GM18505 (cell line): ENCODE results near the gene PLXDC2.

ENCODE experiments used
- ATAC-seq: cut with Tn5 transposase; IDR thresholded peaks from one replicate; pipeline ENCODE4 v1.9.1; 2021; ENCODE audit not compliant: unreplicated experiment
- POLR2A ChIP-seq: IDR thresholded peaks from 4 replicates; pipeline ENCODE4 v1.6.1; 2011; ENCODE audit warnings: borderline replicate concordance; ENCODE audit not compliant: insufficient read depth, insufficient read length; ENCODE audit errors: extremely low read depth

The PLXDC2 gene

DNA sequence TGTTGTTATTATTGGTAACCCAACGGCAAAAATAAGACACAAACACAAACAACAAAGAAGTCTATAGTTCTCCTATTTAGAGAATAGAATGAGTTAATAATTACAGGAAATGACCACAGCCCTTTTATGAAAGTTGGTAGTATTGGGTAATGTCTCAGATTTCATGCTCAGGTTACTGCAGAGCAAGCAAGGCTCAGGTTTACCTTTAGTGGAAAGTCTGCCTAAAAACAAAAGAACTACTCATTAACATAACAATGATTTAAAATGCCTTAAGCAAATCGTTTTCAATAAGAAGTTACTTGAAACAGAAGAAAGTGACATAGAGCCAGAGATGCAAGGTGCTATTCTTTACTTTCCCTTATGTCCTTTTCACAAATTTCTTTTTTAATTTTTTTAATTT is 441.2 kb downstream of the PLXDC2 start:
- TF ChIP-seq POLR2A: no peak
- no peak for ATAC-seq

DNA sequence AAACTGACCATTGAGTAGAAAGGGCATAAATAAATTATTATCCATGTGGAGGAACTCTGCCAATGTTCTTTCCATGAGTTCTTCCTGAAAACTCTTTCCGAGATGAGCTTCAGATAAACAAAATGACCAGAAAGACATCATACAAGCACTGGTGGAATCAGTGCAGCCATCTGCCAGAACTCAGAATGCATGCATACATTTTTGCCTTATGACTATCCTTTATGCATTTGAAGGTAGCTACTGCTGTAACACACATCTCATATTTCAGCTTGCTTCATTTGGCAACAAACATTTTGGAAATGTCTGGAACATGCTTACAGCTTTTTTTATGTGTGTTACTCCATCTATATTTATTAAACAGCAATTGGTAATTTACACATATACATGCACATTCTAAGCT is 448.9 kb downstream of the PLXDC2 start:
- TF ChIP-seq POLR2A: no peak
- ATAC-seq: no peak

DNA sequence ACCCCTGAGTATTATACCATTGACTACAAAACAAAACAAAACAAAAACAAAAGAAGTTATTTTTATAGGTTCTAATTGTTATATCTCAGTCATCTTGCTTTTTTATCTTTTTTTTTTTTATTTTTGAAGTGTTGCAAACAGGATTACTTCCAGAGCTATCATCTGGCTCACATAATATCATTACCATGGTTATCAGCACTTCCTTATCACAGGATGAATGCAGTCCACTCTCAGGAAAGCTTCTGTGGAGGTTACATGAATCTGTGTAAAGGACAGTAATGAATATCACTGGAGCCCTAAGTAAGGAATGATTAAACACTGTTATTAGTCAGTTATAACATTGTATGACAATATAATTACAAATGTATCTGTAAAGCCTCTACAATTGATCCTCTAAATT is 451.5 kb downstream of the PLXDC2 start:
- no peak for TF ChIP-seq POLR2A
- ATAC-seq: no peak

DNA sequence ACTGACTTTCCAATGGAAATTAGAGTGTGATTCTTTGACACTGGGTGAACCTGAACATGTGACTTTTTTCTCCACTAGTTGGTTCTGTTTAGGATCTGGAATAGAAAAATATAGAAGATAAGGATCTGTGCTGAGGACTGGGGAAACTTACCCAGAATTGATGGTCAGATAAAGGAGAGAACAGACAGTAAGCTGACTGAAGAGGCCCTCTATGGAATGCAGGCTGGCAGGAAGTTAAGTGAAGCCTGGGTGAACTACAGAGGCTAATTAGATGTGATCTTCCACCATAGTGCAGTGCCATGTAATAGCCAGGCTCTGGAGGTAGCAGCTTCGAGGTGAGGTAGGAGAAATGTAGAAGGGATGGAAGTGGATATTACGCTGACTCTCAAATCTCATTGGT is 455.3 kb downstream of the PLXDC2 start:
- no peak for ATAC-seq
- no peak for TF ChIP-seq POLR2A

DNA sequence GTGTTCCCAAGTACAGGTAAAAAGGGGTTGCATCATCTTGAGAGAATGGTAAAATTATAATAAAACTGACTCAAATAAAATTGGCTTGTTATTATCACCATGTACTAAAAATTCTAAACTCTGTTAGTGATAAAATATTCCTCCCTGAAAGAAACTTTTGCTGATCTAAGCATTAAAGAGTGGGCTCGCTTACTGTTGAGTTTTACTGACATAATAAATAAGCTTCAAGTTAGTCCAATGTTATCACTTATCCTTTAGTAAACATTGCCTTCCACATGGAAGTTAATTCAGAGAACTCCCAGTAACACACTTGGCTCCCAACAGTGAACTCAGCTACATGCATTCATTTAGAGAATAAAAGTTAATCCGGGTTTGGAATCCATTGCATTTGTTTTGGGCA is 456.4 kb downstream of the PLXDC2 start:
- no peak for TF ChIP-seq POLR2A
- ATAC-seq: no peak

DNA sequence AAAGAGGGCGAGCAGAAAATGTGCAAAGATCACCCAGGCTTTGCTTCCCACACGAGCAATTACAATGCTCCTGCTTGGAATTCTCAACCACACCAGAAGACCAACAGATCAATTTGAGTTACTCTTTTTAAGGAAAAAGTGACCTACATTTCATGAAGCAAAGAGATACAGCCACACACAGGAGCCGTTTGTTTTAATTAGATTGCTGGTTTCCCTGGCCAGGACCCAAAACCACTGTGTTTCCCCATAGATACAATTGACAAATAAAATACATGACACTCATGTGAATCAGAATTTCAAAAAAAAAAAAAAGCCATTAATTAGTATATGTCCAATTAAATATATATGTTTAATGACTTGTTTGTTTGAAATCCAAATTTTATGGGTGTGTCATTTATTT is 458.3 kb downstream of the PLXDC2 start:
- TF ChIP-seq POLR2A: no peak
- no peak for ATAC-seq

DNA sequence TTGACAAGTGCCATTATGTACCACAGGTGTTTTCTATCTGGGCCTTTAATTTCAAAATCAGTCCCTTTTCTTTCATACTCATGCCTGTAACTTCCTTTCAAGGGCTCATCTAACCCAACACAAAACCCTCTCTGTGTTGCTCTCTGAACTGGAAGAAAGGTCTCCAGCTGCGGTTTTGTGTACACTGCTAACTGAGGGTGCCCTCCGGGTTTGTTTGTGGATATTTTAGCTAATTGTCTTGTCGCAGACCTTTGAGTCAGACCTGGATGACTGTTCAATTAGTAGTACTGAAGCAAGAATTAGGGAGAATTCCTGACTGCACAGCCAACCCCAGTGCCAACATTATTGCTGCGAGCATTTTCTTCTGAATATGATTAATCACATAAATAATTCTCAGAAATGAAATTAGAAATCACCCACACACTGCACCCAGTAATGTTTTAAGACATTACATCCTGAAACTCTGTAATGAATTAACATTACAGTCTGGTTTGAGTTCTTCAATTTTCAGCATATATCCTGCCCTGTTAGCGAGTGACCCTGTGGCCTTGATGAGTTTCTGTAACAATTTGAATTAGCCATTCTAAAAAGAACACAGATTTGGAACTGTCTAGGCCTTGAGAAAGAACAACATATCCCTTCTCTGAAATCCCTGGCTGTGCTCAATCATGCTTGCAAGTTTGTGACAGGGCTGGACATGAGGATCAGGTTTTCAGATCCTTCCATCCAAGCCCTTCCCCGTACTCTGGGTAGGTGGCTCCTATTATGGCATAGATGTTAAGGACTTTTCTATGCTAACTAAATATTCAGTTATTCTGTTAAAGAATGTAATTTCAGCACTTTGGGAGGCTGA is 460.1 kb downstream of the PLXDC2 start:
- TF ChIP-seq POLR2A: no peak
- no peak for ATAC-seq

DNA sequence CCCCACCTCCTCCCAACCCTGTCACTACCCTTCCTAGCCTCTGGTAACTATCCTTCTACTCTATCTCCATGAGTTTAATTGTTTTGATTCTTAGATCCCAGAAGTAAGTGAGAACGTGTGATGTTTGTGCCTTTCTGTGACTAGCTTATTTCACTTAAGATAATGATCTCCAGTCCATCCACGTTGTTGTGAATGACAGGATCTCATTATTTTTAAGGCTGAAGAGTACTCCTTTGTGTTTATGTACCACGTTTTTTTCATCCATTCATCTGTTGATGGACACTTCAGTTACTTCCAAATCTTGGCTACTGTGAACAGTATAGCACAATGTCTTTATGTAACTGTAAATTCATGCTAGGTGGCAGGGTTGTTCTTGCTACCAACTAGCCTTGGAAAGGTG is 461.6 kb downstream of the PLXDC2 start:
- TF ChIP-seq POLR2A: no peak
- ATAC-seq: no peak

DNA sequence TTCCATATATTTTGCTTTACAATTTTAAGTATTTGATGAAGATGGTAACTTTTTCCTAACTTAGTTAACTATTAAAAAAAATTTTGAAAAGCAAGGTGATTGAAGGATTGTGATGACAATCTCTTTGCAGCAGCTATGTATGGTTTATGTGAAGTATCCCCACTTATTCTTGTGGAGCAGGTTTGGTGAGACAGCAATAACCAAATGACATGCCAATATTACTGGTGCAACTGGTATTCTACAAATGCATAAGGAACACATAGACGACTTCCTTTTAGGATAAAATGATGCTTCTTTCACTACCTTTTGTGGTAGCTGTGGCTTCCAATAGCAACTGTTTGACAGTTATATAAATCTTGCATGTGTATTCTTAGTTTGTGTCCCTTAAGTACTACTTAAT is 465.3 kb downstream of the PLXDC2 start:
- TF ChIP-seq POLR2A: no peak
- ATAC-seq: no peak

DNA sequence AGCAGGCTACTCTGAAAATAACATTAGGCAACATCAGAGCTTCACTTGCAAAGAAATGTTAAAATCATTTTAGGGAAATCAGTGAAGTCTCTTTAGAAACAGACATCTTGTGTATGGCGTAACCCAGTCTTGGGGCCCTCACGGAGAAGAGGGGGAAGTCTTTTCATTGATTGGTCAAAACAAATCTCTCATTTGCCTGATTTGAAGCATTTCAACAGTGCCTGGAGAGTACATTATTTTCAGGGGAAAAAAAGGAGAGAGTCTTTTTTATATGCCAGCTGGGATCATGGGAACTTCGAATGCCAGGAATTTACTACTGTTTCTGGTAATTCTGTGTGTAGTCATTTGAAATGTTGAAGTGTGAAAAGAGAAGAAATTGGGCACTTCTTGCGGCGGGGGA is 471.4 kb downstream of the PLXDC2 start:
- no peak for ATAC-seq

DNA sequence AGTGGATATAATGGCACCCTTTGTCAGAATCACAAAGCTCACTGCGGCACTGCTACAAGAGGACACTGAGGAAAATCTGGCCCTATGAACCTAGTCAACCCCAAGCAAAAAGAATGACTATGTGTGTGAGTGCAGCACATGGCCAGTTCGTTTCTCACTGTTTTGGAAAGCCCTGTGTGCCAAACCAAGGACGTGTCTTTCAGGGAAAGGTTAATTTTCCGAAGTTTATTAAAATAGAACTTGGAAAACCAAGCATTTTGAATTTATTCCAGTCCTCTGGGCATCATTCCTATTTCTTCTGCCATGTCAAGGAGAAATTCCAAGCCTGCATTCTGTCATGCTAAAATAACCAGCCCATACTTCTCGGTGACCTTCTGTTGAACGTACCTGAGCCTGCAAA is 471.8 kb downstream of the PLXDC2 start:
- no peak for TF ChIP-seq POLR2A
- no peak for ATAC-seq

More for the DNA sequence above, 471.4 kb downstream of the PLXDC2 start:
- TF ChIP-seq POLR2A: no peak

DNA sequence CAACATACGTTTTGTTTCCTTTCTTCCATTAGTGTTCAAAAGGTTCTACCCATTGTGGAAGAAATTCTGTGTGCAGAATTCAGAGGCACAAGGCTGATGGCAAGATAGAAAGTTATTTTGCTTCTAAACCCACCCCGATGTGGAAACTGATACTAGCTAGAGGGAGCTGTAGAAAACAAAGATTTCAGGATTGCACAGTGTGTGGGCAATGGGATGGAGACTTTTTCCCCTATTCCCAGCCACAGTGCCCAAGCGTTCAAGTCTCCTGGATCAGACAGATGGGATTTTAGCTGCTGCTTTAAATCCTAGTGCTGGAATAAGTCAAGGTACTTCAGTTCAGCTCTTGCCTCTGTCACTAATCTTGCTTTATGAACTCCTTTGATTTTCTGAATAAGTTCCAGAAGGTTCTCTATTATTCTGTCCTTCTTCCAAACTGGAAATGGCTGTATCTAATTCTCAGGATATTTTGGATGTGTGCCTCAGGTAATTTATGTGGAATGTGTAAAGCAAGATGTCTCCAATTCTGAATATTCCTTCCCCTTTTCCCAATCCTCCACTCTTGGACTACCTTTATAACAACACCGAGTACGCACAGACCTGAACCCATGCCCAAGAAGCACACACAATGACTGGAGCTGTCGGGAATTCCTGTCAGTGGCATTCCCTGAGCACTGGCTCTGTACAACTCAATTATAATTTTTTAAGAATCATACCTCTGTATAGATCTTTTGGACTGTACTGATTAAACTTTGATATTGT is 473.0 kb downstream of the PLXDC2 start:
- no peak for TF ChIP-seq POLR2A
- ATAC-seq: no peak

DNA sequence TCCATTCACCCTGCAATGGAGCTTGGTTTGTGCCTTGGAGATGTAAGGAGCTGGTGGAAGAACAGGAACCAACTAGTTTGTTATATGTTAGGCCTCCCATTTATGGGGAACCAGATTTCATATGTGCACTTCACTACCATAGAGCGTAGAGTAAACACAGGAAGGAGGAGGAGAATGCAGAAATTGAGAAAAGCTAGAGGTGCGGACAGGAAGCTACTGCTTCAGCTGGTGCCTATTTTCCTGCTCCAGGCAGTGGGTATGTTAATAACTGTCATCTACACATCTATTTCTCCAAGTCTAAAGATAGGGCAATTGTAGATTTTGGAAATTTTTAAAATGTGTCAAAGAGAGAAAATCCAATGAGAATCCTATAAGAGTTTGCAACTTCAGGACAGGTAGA is 482.2 kb downstream of the PLXDC2 start:
- no peak for TF ChIP-seq POLR2A
- no peak for ATAC-seq
